ENCODE measurements around the gene UMPS.
"Not testable (repeated sequence)": the region's sequence is repeated elsewhere in the genome, so short reads cannot be mapped to it uniquely, and the experiment has no call there.

Gene UMPS

DNA sequence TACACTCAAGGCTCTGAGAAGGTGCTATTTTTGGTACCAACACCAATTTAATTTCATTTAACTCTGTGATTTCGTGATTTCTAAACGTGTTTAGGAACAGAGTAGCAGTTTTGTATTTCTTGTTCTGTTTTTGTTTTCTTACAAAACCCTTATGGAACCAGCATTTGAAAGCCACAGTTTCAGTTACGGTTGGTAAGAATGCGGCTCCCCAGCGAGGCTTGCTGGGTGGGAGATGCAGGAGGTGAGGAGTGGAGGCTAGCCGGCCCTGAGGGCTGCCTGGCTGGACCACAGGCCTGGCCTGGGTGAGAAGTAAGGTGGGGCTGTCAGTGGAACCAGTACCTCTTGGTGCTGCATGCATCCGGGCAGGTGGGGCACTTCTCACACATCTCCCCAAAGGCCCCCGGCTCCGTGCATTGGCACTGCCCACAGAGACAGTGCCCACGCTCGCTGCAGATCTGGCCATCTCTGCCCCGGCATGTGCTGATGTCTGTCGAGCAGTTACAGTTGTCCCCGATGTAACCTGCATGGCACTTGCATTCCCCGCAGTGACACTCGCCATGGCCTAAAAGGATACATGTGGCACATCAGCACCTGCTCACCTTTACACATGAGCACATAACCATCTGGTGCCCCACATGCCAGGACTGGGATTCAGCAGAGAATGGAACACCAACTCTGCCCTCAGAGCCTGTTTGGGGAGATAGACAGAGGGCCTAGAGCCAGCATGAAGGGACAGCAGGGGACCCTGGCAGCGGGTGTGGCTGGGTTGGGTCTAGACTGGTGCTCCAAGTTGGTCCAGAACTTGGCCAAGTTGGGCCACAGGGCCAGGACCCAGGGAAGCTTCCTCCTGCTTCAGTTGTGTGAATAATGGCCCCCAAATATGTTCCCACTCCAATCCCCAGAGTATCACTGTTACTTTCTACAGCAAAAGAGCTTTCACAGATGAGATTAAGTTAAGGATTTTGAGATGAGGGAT is 43.4 kb downstream of the UMPS start:
- peak in 1 of 42 donors; percentile 3 for DNase-seq
- intact Hi-C loops (cut with DNase I) = no loop called here

DNA sequence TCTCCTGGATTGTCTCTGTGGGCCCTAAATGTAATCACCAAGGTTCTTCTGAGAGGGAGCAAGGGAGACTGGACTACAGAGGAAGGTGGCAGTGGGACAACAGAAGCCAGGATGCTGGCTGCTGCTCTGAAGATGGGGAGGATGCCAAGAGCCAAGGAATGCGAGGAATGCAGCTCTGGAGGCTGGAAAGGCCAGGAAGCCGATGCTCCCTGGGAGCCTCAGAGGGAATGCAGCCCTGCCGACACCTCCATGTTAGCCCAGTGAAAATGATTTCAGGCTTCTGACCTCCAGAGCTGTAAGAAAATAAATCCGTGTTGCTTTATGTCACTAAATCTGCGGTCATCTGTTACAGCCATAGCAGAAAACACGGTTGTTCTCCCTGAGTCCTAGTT is 44.1 kb downstream of the UMPS start:
- intact Hi-C loops (cut with DNase I) = no loop called here
- no peak for DNase-seq

DNA sequence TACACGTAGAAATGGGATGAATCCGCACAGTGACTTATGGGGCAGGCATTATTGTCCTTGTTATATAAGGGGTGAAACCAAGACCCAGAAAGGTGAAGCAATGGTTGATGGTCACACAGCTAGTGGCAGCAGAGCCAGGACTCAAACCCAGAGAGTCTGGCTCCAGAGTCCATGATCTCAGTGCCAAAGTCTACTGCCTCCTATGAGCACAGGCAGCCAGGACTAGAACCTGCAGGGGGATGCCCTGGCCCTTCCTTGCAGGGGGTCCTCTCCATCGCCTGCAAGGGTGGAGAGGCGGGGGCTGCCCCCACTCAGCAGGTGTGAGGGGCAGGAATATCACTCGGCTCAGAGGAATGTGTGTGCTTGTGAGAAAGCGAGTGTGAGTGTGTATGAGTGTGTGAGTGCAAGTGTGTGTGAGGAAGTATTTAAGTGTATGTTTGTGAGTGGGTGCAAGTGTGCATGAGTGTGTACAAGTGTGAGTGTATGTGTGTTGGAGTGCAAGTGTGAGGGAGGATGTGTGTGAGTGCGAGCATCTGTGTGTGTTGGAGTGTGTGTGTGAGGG is 44.7 kb downstream of the UMPS start:
- no peak for DNase-seq
- intact Hi-C loops (cut with DNase I) = loop anchor here (5.0 kb wide), 1 partner anchor 112 kb away; the partner anchor contains the start of gene ITGB5

DNA sequence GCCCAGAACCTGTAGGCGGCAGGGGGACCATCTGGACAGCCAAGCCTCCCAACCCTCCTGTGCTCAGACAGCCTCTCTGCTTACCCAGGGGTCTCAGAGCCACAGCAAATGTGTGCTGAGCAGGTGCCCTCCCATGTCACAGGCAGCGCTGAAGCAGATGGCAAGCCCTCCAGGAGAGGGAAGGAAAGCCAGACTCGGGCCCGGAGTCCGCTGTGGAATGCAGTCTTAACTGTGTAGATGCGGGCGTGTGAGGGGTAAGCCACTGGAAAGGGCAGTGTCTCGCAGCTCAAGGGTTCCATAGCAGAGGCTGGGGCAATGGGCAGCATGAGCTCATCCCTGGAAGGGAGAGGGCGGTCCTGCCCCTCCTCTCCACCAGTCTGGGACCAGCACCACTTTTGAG is 45.6 kb downstream of the UMPS start:
- intact Hi-C loops (cut with DNase I) = loop anchor here (5.0 kb wide), 1 partner anchor 111 kb away; the partner anchor contains the start of gene ITGB5
- DNase-seq = peak in 2 of 42 donors; percentile 5 to 20

DNA sequence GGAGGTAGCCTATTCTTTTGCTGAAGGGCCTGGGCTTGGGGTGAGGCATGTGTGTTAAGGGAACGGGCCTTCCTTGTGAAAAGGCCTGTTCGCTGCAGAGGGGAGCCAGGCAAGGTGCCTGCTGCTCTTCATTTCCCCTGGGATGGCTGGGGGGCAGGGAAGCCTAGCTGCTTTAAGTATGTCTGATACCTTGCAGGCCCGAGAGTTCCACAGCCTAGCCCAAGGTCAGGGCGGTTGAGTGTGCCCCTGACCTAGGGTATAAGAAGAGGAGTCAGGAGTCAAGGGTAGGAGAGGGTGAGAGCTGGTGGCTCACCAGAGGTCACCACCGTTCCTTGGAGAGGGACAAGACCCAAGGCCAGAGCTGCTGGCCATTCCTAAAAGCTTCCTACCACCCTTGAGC is 46.6 kb downstream of the UMPS start:
- DNase-seq = peak in 2 of 42 donors; percentile 8 to 20
- intact Hi-C loops (cut with DNase I) = loop anchor here (5.0 kb wide), 1 partner anchor 110 kb away; the partner anchor contains the start of gene ITGB5

DNA sequence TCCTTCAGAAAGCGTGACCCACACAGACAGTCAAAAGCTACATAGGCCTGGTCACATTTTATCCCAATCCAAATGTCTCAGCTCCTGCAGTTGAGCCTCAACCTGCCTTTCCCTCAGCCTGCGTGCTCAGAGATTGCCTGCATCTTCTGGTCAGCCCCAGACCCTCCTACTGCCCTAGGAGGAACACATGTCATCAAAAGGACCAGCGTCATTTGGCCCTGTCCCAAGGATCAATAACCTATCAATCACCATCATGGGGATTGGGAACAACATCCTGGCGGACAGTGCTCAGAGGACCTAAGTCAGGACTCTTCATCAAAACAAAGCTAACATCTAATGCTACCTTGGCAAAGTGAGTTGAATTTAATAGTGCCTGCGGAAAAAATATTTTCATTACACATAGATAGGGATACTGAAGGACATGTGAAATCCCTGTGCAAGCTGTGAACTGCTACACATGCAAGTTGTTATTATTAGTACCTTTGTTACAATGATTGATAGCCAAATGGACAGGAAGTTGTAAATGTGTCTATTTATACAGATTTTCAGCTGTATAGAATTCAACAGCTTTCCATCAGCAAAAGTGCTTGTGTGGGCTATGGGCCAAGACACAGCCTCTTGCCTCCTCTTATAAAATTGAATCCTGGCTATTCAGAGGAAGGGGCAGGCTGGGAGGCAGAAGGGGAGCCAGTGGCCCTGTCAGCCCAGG is 47.7 kb downstream of the UMPS start:
- intact Hi-C loops (cut with DNase I) = loop anchor here (5.0 kb wide), 1 partner anchor 109 kb away; the partner anchor contains the start of gene ITGB5
- peak in 1 of 42 donors; percentile 6 for DNase-seq

DNA sequence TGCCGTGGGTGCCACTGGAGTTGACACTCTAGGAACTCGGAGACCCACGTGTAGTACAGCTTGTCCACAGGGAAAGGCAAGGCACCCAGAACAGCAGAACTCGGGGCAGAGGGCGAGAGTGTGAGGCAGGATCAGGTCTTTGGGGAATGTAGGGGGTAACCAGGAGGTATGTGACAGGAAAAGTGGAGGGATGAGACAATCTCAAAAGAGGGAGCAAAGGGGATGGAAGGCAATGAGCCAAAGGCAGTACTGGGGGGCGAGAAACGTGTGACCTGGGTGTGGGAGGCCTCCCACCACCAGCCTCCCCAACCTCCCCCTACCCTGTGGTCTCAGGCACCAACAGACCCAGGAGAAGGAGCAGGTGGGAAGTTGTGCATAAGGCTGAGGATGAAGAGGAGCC is 48.9 kb downstream of the UMPS start:
- intact Hi-C loops (cut with DNase I) = loop anchor here (5.0 kb wide), 1 partner anchor 108 kb away; the partner anchor contains the start of gene ITGB5
- DNase-seq = no peak

DNA sequence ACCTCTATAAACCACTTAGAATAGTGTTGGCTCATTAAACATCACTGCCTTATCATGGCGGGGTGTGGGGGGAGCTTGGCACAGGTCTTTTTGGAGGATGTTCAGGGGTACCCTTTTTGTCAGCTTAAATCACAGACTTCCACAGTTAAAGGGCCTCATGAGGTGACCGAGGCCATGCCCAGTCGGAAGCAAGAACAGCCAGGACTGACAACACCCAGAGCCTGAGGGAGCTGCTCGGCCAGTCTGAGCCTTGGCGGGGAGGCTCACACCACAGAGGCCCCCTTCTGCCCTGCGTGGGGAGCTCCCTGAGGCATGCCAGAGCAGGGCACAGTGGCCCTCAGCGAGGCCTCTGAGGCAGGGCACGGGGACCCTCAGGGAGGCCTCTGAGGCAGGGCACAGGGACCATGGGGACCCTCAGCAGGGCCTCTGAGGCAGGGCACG is 49.5 kb downstream of the UMPS start:
- DNase-seq = no peak
- intact Hi-C loops (cut with DNase I) = loop anchor here (5.0 kb wide), 1 partner anchor 108 kb away; the partner anchor contains the start of gene ITGB5

DNA sequence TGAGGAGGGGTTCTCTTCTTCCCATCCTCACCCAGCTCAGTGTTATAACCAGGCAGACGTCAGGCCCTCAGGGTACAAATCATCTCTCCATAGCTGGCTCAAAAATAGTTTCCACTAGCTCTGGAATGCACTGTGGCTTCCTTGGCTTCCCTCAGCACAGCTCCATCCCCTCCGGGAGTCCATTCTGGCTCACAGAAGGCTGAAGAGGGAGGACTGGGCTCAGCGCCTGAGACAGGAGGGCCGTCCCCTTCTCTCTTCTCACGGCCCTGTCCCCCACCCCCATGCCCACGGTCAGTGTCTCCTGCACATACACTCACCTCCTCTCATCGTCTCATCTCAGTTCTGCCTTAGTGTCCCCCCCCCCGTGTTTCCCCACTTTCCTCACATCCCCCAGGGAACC is 50.1 kb downstream of the UMPS start:
- intact Hi-C loops (cut with DNase I) = no loop called here
- peak in 9 of 42 donors; percentile 14 to 68 (median 35) for DNase-seq

DNA sequence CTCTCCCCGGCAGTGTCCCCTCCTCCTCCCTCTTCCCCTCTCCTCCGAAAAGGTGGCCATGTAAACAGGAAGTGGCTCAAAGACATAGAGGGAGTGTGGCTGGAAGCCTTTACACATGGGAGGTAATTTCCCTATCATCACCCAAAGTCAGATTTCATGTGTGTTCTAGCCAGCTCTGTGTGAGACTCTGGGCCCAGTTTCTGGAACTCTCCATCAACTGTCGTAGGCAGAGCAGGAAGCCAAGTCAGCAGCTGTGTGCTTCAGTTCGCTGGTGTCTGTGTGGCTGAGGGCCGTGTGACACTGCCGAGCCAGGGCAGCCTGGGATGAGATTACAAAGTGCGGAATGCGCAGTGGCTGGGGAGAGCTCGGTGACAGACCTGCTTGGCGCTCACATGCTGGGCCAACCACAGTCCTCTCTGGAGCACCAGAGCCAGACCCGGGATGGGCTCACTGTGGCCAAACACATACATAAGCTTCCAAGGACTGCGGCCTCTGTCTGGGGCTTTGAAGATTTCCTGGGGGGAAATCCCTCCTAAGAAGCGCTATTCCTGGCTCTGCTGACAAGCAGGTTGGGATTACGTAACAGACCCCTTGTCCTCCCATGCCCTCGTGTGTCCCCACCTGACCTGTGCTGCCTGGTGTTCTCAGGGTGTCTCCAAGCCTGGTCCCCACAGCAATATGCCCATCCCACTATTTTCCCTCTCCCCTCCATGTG is 50.7 kb downstream of the UMPS start:
- peak; percentile 41 to 83 (median 69) for DNase-seq
- intact Hi-C loops (cut with DNase I) = no loop called here

DNA sequence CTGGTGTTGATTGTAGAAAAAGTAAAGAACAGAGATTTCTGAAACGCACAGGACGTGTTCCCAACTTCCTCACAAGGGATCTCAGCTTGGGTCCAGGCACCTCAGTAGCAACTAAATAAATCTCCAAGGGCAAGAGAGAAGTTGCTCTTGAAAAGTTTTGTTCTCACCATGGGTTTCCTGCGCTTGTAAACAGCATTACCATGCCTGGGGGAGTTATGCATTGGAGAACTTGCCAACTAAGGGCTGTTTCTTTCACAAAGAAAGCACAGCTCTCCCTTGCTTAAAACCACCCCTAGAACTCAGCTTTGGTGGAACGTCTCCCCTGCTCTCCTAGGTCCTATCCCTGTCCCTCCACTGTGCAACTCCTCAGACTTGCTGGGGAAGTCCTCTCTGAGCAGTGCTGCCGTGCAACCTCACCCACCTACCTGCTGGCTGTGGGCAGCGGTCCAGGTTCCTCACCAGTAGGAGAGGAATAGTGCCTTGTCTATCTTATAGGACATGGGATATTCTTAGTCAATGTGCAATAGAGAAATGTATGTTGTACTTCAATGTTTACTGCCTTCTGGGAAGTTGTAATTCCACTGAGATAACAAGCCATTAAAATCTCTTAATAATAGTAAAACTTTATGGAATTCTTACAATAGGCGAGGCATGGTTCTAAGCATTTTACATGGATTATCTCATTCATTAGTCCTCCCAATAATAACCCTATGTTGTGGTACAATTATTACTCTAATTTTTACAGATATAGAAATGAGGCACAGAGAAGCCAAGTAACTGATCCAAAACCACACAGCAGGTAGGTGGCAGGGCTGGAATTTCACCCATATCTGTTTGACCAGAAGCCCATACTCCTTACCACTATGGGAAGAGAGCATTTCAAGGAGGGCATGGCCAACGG is 51.5 kb downstream of the UMPS start:
- intact Hi-C loops (cut with DNase I) = no loop called here
- DNase-seq = no peak

DNA sequence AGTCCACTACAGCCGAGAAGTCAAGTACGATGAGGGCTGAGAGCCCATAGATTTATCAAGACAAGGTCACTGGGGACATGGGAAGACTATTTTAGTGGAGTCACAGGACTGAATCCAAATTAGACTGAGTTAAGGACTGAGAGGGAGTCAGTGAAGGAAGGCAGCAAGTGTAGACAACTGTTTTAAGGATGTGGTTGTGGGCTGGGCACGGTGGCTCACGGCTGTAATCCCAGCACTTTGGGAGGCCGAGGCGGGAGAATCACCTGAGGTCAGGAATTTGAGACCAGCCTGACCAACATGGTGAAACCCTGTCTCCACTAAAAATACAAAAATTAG is 52.1 kb downstream of the UMPS start:
- DNase-seq; intact Hi-C loops (cut with DNase I): not testable (repeated sequence)

DNA sequence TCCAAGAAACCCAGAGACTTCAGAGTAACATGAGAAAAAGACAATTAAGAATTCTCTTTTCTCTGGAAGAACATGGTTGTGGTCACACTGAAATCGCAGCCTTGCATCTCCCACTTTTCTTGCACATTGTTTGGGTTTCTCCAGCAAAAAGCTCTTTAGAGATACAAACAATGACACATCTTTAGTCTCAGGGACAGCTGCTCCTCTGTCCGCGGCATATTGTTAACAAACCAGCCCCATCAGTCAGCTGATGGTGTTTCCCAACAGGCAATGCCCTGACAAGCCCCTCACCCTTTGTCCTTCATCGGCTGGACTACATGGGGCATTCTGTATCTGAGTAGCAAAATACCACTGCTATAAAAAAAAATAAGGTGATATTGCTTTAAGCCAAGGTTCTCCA is 53.4 kb downstream of the UMPS start:
- no peak for DNase-seq
- intact Hi-C loops (cut with DNase I) = no loop called here

DNA sequence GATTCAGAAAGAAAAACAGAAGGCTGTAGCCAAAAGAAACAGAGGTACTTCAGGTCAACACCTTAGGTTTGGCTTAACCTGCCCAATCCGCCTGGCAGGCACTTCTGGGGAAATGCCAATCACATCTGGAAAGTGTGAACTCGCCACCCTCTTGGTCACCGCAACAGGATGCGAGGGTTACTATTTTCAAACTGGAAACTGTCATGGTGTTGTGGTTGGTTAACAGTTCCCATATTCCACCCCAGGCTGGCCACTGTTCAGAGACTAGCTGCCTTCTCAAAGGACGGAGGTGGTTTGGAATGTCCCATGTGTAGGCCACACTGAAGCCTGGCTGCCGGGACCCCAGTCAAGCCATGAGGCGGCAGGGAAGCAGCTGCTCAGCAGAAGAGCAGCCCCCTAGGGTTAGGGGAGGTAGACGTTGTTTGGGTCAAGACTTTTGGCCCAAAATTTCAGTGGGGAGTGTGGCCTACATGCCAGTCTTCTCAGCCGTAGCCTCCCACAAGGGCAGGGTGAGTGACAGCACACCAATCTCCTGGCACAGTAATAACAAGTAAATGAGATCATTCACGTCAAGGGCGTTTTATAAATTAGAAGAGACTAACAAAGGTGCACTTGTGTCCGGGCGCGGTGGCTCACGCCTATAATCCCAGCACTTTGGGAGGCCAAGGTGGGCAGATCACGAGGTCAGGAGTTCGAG is 54.6 kb downstream of the UMPS start:
- peak in 2 of 42 donors; percentile 42 to 51 for DNase-seq
- intact Hi-C loops (cut with DNase I) = no loop called here

DNA sequence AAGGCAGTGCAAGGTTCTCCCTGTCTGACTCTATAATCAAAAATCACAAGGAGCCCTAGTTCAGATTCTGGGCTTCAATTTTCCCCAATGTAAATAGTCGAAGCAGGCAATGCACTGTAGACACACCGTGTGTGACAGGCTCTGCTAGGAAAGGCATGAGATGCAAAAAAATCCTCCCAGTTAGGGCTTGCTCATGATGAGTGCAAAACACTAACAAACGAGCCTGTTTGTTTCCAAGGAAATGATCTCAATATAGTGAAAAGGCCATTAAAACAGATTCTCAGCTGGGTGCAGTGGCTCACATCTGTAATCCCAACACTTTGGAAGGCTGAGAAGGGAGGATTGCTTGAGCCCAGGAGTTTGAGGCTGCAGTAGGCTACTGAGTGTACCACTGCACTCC is 55.7 kb downstream of the UMPS start:
- intact Hi-C loops (cut with DNase I) = no loop called here
- no peak for DNase-seq

DNA sequence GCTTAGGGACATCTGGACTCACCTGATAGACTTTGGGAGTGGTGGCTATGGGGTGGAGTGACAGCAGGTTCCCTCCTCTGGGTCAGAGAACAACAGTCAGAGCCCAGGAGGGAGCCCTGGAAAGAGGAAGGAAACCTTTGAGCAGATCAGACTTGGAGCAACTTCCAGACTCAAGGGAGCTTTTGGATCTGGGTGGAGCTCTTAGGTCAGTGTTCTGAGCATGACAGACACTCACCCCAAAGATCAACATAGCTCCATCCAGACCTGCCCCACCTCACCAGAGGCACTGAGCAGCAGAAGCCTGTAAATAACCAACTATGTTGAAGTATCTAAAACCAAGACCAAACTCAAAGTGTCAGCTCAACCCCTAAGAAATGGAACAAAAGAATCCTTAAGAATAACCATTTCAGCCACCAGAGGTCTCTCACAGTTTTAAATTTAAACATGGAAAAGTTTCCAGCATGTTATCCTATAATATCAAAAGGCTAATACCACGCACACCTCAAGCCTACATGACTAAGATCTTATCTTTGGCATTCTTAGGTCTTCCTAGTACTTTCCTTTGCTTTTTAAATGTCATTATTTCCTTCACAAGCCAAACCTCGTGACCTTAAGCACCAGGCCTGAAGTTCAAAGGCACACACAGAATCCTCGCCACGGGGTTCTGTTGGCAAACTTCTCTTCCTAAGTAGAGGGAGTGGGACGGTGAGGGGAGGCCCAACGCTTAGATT is 56.4 kb downstream of the UMPS start:
- intact Hi-C loops (cut with DNase I) = no loop called here
- no peak for DNase-seq
